Colonic mucosa (tissue), 4 donors: ENCODE results near the gene SPC24. TPM values are rescaled to one million over a fixed set of nuclear protein-coding genes. Genes with fewer than 3 reads are reported as not detected.
A peak's percentile ranks its signal among the peaks of the same experiment; 100 is the strongest.
"Not testable (repeated sequence)": the region's sequence is repeated elsewhere in the genome, so short reads cannot be mapped to it uniquely, and the experiment has no call there.

Experiments used
- DNase-seq: peaks from one replicate; pipeline ENCODE4 v3.0.0-alpha.2; 2020
- H3K27ac ChIP-seq: fragments of 200-600 bp; one replicate; pipeline ENCODE4 v1.8.0; 2021
- H3K27me3 ChIP-seq: fragments of 200-600 bp; one replicate; pipeline ENCODE4 v1.8.0; 2021
- H3K36me3 ChIP-seq: fragments of 200-600 bp; one replicate; pipeline ENCODE4 v1.8.0; 2021
- H3K4me1 ChIP-seq: fragments of 200-600 bp; one replicate; pipeline ENCODE4 v1.8.0; 2021; ENCODE audit warnings: mild to moderate bottlenecking
- H3K4me3 ChIP-seq: fragments of 200-600 bp; one replicate; pipeline ENCODE4 v1.8.0; 2021
- H3K9ac ChIP-seq, 2 donors: one replicate each; pipeline ENCODE4 v1.7.0; 2013; ENCODE audit warnings: control low read depth in 2 of 2, low read depth in 2 of 2, low read length in 2 of 2
- H3K9me3 ChIP-seq: fragments of 200-600 bp; one replicate; pipeline ENCODE4 v1.8.0; 2021
- intact Hi-C: fragments of 100-400 bp; cut with DNase I; formaldehyde crosslinking; loops from one replicate; pipeline ENCODE4 v1.14.1; 2022
- total RNA-seq, 2 donors: library from RNA; stranded (reverse); fragmentation: NEBNext Ultra II Directional in 1 of 2; extraction: Animal tissue kit (Norgen Biotek cat#: 25700) in 1 of 2; gene quantifications; one replicate each; pipeline ENCODE4 v1.2.1, GENCODE V29; 2021
- TF ChIP-seq, protein P1 (sequence below): fragments of 200-600 bp; IDR thresholded peaks from one replicate; pipeline ENCODE4 v1.8.0; 2022; ENCODE audit warnings: antibody characterized with exemption, mild to moderate bottlenecking
- donor health status: healthy.
- donor health status: DM: no; HTN: no; CAD: no.
- donor health status: DM: no; HTN: no; CAD: no.

SPC24 gene
- total RNA-seq, 2 donors from 2014 or later, result 9.4 to 47.6 TPM

DNA sequence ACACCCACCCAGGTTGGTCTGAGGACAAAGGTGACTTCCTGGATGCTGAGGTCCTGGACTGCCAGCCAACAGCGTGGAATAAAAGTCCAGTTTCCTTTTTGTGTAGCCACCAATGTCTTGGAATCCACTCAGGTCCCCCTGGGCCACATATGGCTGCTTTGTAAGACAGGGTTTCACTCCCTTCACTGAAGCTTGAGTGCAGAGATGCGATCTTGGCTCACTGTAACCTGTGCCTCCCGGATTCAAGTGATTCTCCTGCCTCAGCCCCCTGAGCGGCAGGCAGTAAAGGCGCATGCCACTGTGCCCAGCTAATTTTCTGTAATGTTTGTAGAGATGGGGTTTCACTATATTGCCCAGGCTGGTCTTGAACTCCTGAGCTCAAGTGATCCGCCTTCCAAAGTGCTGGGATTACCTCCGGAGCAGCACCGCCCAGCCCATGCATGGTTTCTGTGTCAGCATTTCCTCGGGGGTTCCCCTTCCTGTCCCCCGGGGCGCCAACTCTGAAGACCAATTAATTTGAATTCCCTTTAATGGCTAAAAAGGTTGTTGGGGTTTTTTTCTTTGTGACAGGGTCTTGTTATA, 24.2 kb upstream of the SPC24 start:
- H3K27ac ChIP-seq, result peak overlapping the region; percentile 47
- H3K4me1 ChIP-seq, result peaks cover 7% of the 10 kb centered on the region
- intact Hi-C loops, result no loop called here
- no peak for DNase-seq
- no peak overlapping the region for H3K4me3 ChIP-seq
- no peak overlapping the region for H3K9ac ChIP-seq
- no peaks in the 10 kb centered on the region for H3K27me3 ChIP-seq
- no peaks in the 10 kb centered on the region for H3K36me3 ChIP-seq
- TF ChIP-seq, protein P1, sequence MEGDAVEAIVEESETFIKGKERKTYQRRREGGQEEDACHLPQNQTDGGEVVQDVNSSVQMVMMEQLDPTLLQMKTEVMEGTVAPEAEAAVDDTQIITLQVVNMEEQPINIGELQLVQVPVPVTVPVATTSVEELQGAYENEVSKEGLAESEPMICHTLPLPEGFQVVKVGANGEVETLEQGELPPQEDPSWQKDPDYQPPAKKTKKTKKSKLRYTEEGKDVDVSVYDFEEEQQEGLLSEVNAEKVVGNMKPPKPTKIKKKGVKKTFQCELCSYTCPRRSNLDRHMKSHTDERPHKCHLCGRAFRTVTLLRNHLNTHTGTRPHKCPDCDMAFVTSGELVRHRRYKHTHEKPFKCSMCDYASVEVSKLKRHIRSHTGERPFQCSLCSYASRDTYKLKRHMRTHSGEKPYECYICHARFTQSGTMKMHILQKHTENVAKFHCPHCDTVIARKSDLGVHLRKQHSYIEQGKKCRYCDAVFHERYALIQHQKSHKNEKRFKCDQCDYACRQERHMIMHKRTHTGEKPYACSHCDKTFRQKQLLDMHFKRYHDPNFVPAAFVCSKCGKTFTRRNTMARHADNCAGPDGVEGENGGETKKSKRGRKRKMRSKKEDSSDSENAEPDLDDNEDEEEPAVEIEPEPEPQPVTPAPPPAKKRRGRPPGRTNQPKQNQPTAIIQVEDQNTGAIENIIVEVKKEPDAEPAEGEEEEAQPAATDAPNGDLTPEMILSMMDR, result no peak
- no peaks in the 10 kb centered on the region for H3K9me3 ChIP-seq

DNA sequence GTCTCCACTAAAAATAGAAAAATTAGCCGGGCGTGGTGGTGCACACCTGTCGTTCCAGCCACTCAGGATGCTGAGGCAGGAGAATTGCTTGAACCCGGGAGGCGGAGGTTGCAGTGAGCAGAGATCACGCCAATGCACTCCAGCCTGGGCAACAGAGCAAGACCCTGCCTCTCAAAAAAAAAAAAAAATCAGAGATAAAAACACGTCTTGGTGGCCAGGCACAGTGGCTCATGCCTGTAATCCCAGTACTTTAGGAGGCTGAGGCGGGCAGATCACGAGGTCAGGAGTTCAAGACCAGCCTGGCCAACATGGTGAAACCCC, 23.5 kb upstream of the SPC24 start:
- H3K9me3 ChIP-seq, H3K27ac ChIP-seq, DNase-seq, H3K4me3 ChIP-seq, intact Hi-C loops, H3K27me3 ChIP-seq, H3K36me3 ChIP-seq, H3K4me1 ChIP-seq, H3K9ac ChIP-seq: not testable (repeated sequence)

DNA sequence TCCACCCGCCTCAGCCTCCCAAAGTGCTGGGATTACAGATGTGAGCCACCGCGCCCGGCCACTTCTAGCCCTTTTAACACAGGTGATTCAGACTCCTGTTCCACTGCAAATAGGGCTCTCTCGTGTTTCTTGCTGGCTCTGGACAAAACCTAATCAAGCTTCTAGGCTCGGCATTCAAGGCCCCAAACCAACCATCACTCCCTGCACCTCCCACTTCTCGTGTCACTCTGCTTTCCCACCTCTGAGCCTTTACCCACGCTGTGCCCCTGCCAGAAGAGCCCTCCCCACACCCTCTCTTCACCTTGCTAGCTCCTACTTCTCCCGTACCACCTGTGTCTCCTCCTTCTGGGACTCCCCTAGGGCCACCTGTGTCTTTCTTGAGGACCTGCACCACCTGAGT, 22.0 kb upstream of the SPC24 start:
- no peak for DNase-seq
- TF ChIP-seq, protein P1, result no peak
- peaks cover 7% of the 10 kb centered on the region for H3K4me1 ChIP-seq
- no peaks in the 10 kb centered on the region for H3K27me3 ChIP-seq
- no peak overlapping the region for H3K9ac ChIP-seq
- H3K36me3 ChIP-seq, result no peaks in the 10 kb centered on the region
- intact Hi-C loops, result no loop called here
- no peak overlapping the region for H3K27ac ChIP-seq
- H3K9me3 ChIP-seq, result no peaks in the 10 kb centered on the region
- no peak overlapping the region for H3K4me3 ChIP-seq

DNA sequence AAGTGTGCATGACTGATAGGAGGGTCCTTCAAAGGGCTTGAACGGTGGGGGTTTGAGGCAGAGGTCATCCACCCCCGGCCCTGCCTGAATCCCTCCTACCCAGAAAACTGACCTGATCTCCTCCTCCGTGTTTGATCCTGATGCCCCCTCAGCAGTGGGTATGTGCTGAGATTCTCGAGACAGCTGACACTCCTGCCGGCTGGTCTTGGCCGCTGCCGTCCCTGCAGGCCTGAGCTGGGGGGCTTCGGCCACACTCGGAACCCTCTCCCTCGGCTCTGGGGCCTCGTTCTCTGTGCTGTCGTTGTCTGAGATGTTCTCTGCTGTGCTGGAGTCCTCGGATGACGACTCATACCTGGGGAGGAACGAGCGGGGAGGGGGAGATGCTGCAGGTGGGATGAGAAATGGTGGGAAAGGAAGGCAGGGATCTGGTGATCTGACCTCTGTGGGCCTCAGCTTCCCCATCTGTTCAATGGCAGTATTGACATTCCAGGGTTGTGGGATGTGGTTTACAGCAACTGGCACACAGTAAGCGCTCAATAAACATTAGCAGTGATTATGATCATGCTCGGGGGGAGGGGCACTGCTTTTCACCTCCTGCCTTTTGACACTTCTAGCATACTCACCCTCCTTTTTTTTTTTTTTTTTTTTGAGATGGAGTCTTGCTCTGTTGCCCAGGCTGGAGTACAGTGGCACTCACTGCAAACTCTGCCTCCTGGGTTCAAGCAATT, 21.0 kb upstream of the SPC24 start:
- no peak overlapping the region for H3K9ac ChIP-seq
- TF ChIP-seq, protein P1, result no peak
- H3K27ac ChIP-seq, result no peak overlapping the region
- no peaks in the 10 kb centered on the region for H3K9me3 ChIP-seq
- H3K4me1 ChIP-seq, result peaks cover 7% of the 10 kb centered on the region
- H3K27me3 ChIP-seq, result no peaks in the 10 kb centered on the region
- DNase-seq, result no peak
- H3K36me3 ChIP-seq, result no peaks in the 10 kb centered on the region
- intact Hi-C loops, result no loop called here
- H3K4me3 ChIP-seq, result no peak overlapping the region

DNA sequence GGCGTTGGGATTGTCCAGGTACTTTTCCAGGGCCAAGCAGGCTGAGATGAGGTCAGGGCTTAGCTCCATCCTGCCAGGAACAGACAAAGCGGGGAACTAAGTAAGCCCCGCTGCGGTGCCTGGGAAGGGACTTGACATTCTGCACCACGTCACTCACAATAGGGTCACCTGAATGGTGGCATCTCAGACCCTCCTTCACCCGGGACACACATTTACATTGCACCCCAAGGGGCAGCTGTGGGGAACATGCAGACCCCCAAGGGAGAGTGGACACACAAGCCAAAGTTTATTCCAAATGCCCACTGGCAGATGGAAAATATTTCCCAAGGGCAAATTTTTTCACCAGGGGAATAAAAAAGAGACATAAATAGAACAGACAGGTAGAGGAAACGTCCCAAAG, 20.3 kb upstream of the SPC24 start:
- Histone ChIP-seq H3K9ac (no peak overlapping the region), H3K36me3 (no peaks in the 10 kb centered on the region), H3K27ac (no peak overlapping the region), H3K4me3 (no peak overlapping the region), H3K27me3 (no peaks in the 10 kb centered on the region), H3K4me1 (peaks cover 7% of the 10 kb centered on the region), H3K9me3 (no peaks in the 10 kb centered on the region)
- no peak for DNase-seq
- TF ChIP-seq, protein P1, result no peak
- intact Hi-C loops, result no loop called here

DNA sequence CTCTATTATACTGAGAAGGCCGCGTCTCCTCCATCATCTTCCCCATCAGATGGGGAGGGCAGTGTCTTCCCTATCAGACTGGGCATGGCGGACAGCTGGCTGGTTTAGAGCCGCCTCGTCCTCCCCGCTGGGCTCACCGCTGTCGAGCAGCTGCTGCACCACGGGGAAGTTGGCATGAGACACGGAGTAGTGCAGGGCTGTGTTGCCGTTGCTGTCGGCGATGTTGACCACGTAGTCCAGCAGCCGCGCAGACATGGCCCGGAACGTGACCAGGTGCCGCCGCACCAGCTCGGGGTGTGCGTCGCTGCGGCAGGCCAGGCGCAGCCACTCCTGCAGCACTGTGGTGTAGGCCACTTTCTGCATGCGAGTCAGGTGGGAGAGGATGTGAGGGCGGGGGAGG, 18.8 kb upstream of the SPC24 start:
- intact Hi-C loops, result no loop called here
- TF ChIP-seq, protein P1, result no peak
- H3K9ac ChIP-seq, result no peak overlapping the region
- DNase-seq, result no peak
- no peaks in the 10 kb centered on the region for H3K27me3 ChIP-seq
- no peak overlapping the region for H3K27ac ChIP-seq
- H3K9me3 ChIP-seq, result no peaks in the 10 kb centered on the region
- peaks cover under 1% of the 10 kb centered on the region for H3K4me1 ChIP-seq
- H3K36me3 ChIP-seq, result no peaks in the 10 kb centered on the region
- H3K4me3 ChIP-seq, result no peak overlapping the region
